Measurements from ENCODE around the gene UQCR10.
A peak's percentile ranks its signal among the peaks of the same experiment; 100 is the strongest.

UQCR10 gene

GRCh38 chr22:29758959-29759358, 8.2 kb upstream of the UQCR10 start:
- Mint-ChIP-seq H3K9me3 (no peaks in the 10 kb centered on the region), H3K4me3 (no peak overlapping the region), H3K36me3 (ENCODE audit: insufficient read depth) (no peaks in the 10 kb centered on the region), H3K27me3 (no peaks in the 10 kb centered on the region), H3K27ac (peak overlapping the region in 1 of 2 donors; percentile 36), H3K4me1 (ENCODE audit: low read depth in 2 of 2) (peaks cover 3 to 4% of the 10 kb centered on the region in 2 donors)
- no peak for ATAC-seq (replicated peaks)
- no peak for DNase-seq

GRCh38 chr22:29762263-29762662, 4.9 kb upstream of the UQCR10 start:
- H3K9me3 Mint-ChIP-seq: no peaks in the 10 kb centered on the region
- ATAC-seq (replicated peaks) (no peak), DNase-seq (no peak)
- H3K36me3 Mint-ChIP-seq (ENCODE audit: insufficient read depth): peaks cover 11% of the 10 kb centered on the region
- no peak overlapping the region for H3K4me3 Mint-ChIP-seq
- H3K27ac Mint-ChIP-seq: no peak overlapping the region
- H3K4me1 Mint-ChIP-seq (ENCODE audit: low read depth in 2 of 2): peaks cover 18 to 24% of the 10 kb centered on the region in 2 donors
- H3K27me3 Mint-ChIP-seq: no peaks in the 10 kb centered on the region

- Mint-ChIP-seq H3K9me3 (no peaks in the 10 kb centered on the region), H3K27ac (peak overlapping the region; percentile 99)
Observed at GRCh38 chr22:29765905-29766631, 1.1 kb upstream of the UQCR10 start.

GRCh38 chr22:29766632-29767170, 468 bp upstream of the UQCR10 start, which contains the start of gene ZMAT5:
ZMAT5 (minus strand) TSS chr22:29767007; CDS start chr22:29748544, 18,463 bp downstream.
- Mint-ChIP-seq H3K9me3 (no peaks in the 10 kb centered on the region), H3K27me3 (no peaks in the 10 kb centered on the region), H3K4me3 (peak within 1 kb of the TSS; percentile 99 to 100), H3K4me1 (ENCODE audit: low read depth in 2 of 2) (peaks cover 36 to 38% of the 10 kb centered on the region in 2 donors), H3K36me3 (ENCODE audit: insufficient read depth) (peaks cover 33% of the 10 kb centered on the region), H3K27ac (peak within 1 kb of the TSS; percentile 99)
- peak; percentile 84 to 90 (median 86) for DNase-seq
- ATAC-seq (replicated peaks): peak; percentile 94

More at GRCh38 chr22:29765905-29766631, 1.1 kb upstream of the UQCR10 start:
- DNase-seq (no peak), ATAC-seq (replicated peaks) (no peak)
- Mint-ChIP-seq H3K4me3 (peak overlapping the region; percentile 99 to 100), H3K27me3 (no peaks in the 10 kb centered on the region), H3K4me1 (ENCODE audit: low read depth in 2 of 2) (peaks cover 36 to 38% of the 10 kb centered on the region in 2 donors), H3K36me3 (ENCODE audit: insufficient read depth) (peaks cover 32% of the 10 kb centered on the region)

- no peak for ATAC-seq (replicated peaks)
- peak overlapping the region; percentile 99 for H3K27ac Mint-ChIP-seq
- H3K4me3 Mint-ChIP-seq: peak overlapping the region; percentile 99 to 100
- peaks cover 33% of the 10 kb centered on the region for H3K36me3 Mint-ChIP-seq (ENCODE audit: insufficient read depth)
- H3K27me3 Mint-ChIP-seq: no peaks in the 10 kb centered on the region
- DNase-seq: no peak
- peaks cover 36 to 38% of the 10 kb centered on the region in 2 donors for H3K4me1 Mint-ChIP-seq (ENCODE audit: low read depth in 2 of 2)
- no peaks in the 10 kb centered on the region for H3K9me3 Mint-ChIP-seq
Observed at GRCh38 chr22:29768052-29768693, 1.0 kb downstream of the UQCR10 start.

GRCh38 chr22:29769723-29770321, 2.7 kb downstream of the UQCR10 start:
- Mint-ChIP-seq H3K4me1 (ENCODE audit: low read depth in 2 of 2) (peaks cover 36 to 37% of the 10 kb centered on the region in 2 donors), H3K27ac (no peak overlapping the region), H3K36me3 (ENCODE audit: insufficient read depth) (peaks cover 33% of the 10 kb centered on the region), H3K4me3 (no peak overlapping the region), H3K27me3 (no peaks in the 10 kb centered on the region), H3K9me3 (no peaks in the 10 kb centered on the region)
- DNase-seq (no peak), ATAC-seq (replicated peaks) (no peak)

GRCh38 chr22:29772170-29772641, 5.0 kb downstream of the UQCR10 start:
- Mint-ChIP-seq H3K27me3 (no peaks in the 10 kb centered on the region), H3K27ac (no peak overlapping the region), H3K4me3 (no peak overlapping the region), H3K9me3 (no peaks in the 10 kb centered on the region), H3K36me3 (ENCODE audit: insufficient read depth) (peaks cover 23% of the 10 kb centered on the region), H3K4me1 (ENCODE audit: low read depth in 2 of 2) (peaks cover 15 to 19% of the 10 kb centered on the region in 2 donors)
- DNase-seq: no peak
- no peak for ATAC-seq (replicated peaks)

- Mint-ChIP-seq H3K4me1 (ENCODE audit: low read depth in 2 of 2) (peaks cover 4 to 9% of the 10 kb centered on the region in 2 donors), H3K27ac (no peak overlapping the region), H3K36me3 (ENCODE audit: insufficient read depth) (peaks cover 16% of the 10 kb centered on the region), H3K27me3 (no peaks in the 10 kb centered on the region), H3K9me3 (no peaks in the 10 kb centered on the region), H3K4me3 (no peak overlapping the region)
- ATAC-seq (replicated peaks) (no peak), DNase-seq (no peak)
Observed at GRCh38 chr22:29773233-29773632, 6.1 kb downstream of the UQCR10 start.

GRCh38 chr22:29780220-29780619, 13.1 kb downstream of the UQCR10 start:
- no peaks in the 10 kb centered on the region for H3K36me3 Mint-ChIP-seq (ENCODE audit: insufficient read depth)
- no peaks in the 10 kb centered on the region for H3K27me3 Mint-ChIP-seq
- H3K27ac Mint-ChIP-seq: no peak overlapping the region
- no peaks in the 10 kb centered on the region for H3K4me1 Mint-ChIP-seq (ENCODE audit: low read depth in 2 of 2)
- ATAC-seq (replicated peaks) (no peak), DNase-seq (no peak)
- H3K9me3 Mint-ChIP-seq: no peaks in the 10 kb centered on the region
- H3K4me3 Mint-ChIP-seq: no peak overlapping the region

GRCh38 chr22:29780748-29781676, 13.8 kb downstream of the UQCR10 start:
- H3K4me1 Mint-ChIP-seq (ENCODE audit: low read depth in 2 of 2): no peaks in the 10 kb centered on the region
- ATAC-seq (replicated peaks) (no peak), DNase-seq (no peak)

GRCh38 chr22:29782061-29782845, 15.1 kb downstream of the UQCR10 start:
- Mint-ChIP-seq H3K9me3 (no peaks in the 10 kb centered on the region), H3K36me3 (ENCODE audit: insufficient read depth) (peaks cover 4% of the 10 kb centered on the region), H3K27me3 (no peaks in the 10 kb centered on the region), H3K4me1 (ENCODE audit: low read depth in 2 of 2) (no peaks in the 10 kb centered on the region), H3K27ac (no peak overlapping the region), H3K4me3 (no peak overlapping the region)
- DNase-seq (no peak), ATAC-seq (replicated peaks) (no peak)

More at GRCh38 chr22:29780748-29781676, 13.8 kb downstream of the UQCR10 start:
- Mint-ChIP-seq H3K27ac (peak overlapping the region in 1 of 2 donors; percentile 9), H3K36me3 (ENCODE audit: insufficient read depth) (peaks cover 4% of the 10 kb centered on the region), H3K9me3 (no peaks in the 10 kb centered on the region), H3K27me3 (no peaks in the 10 kb centered on the region), H3K4me3 (no peak overlapping the region)

Data from effector memory CD8-positive, alpha-beta T cell (primary cell).